K562 (cell line): ENCODE data around the gene COQ5. TPM values are rescaled to one million over a fixed set of nuclear protein-coding genes. Genes with fewer than 3 reads are reported as not detected.

Source experiments
- ATAC-seq: fragments of 200-7000 bp; cut with Tn5 transposase; 3 replicates; pipeline ENCODE4 v1.9.1; 2020; ENCODE audit warnings: moderate library complexity
- BruUV-seq: library from RNA; stranded (reverse); fragments of 400-500 nt; replicated peaks from 2 replicates; lab custom pipeline; 2021; lab: Mats Ljungman, UMichigan
- CTCF ChIA-PET: fragments of 300-600 bp; formaldehyde crosslinking; extraction: SDS; loops from one replicate; lab custom pipeline; 2021; ENCODE audit warnings: low intra/inter-chr PET ratio; lab: Yijun Ruan, JAX
- POLR2A ChIA-PET: fragments of 300-600, 350-650 bp; sonication (Branson Sonifier 250); formaldehyde crosslinking; extraction: SDS; loops from one replicate; lab custom pipeline; 2021; ENCODE audit warnings: antibody characterized with exemption, inconsistent platforms; lab: Yijun Ruan, JAX
- DNase-seq, 4 experiments: peaks; one replicate each; pipeline versions ENCODE4 v3.0.0 to v3.0.0-alpha.2; 2011 to 2018; ENCODE audit warnings: low spot score in 3 of 4, mixed read lengths in 3 of 4; ENCODE audit errors: extremely low read depth in 1 of 4
- FAIRE-seq: peaks from 2 replicates; lab custom pipeline; 2011; peaks lifted over from hg19 to GRCh38; lab: Jason Lieb, UNC
- H2AFZ ChIP-seq: 2 replicates; pipeline ENCODE4 v1.6.0; 2011; ENCODE audit warnings: low read depth, low read length, control low read depth, inconsistent platforms
- H3K27ac ChIP-seq: fragments of 200-600 bp; 3 replicates; pipeline ENCODE4 v1.8.0; 2011; ENCODE audit warnings: low read depth, mild to moderate bottlenecking, control low read depth, inconsistent platforms, low read length, moderate library complexity, mixed read lengths; ENCODE audit errors: extremely low read depth
- H3K27me3 ChIP-seq, 2 experiments: fragments of 300-600 bp in 1 of 2; 2 replicates in 1 of 2; 3 replicates in 1 of 2; pipeline versions ENCODE4 v1.6.0 to v1.8.0; 2011; ENCODE audit warnings: inconsistent platforms in 2 of 2, low read length in 2 of 2, mild to moderate bottlenecking in 1 of 2, mixed read lengths in 1 of 2, moderate library complexity in 1 of 2; ENCODE audit not compliant: control insufficient read depth in 2 of 2, insufficient read depth in 2 of 2
- H3K36me3 ChIP-seq: fragments of 300-600 bp; 3 replicates; pipeline ENCODE4 v1.8.0; 2011; ENCODE audit warnings: mild to moderate bottlenecking, low read length, inconsistent platforms; ENCODE audit not compliant: control insufficient read depth, insufficient read depth
- H3K4me1 ChIP-seq, 2 experiments: fragments of 200-600 bp in 1 of 2; replicated peaks in 1 of 2; 2 replicates in 1 of 2; 3 replicates in 1 of 2; pipeline versions ENCODE4 v1.5.1 to v1.8.0; 2011; ENCODE audit warnings: inconsistent platforms in 2 of 2, low read length in 2 of 2, mild to moderate bottlenecking in 1 of 2, mixed read lengths in 1 of 2, moderate library complexity in 1 of 2; ENCODE audit not compliant: control insufficient read depth in 2 of 2, insufficient read depth in 2 of 2
- H3K4me2 ChIP-seq: 2 replicates; pipeline ENCODE4 v1.6.1; 2011; ENCODE audit warnings: low read length, control low read depth, inconsistent platforms, mixed read lengths; ENCODE audit not compliant: insufficient read depth
- H3K4me3 ChIP-seq: fragments of 200-600 bp; sonication (generic), shearing (Covaris generic); 2 replicates; pipeline ENCODE4 v1.5.1; 2016; ENCODE audit warnings: control low read depth, inconsistent platforms
- H3K79me2 ChIP-seq: fragments of 200-600 bp; 3 replicates; pipeline ENCODE4 v1.8.0; 2011; ENCODE audit warnings: low read length, inconsistent platforms; ENCODE audit not compliant: control insufficient read depth, insufficient read depth
- H3K9ac ChIP-seq, 2 experiments: 2 replicates each; pipeline versions ENCODE4 v1.6.0 to v1.6.1; 2011; ENCODE audit warnings: low read depth in 2 of 2, low read length in 2 of 2, control low read depth in 1 of 2, inconsistent platforms in 1 of 2, mild to moderate bottlenecking in 1 of 2, mixed read lengths in 1 of 2; ENCODE audit not compliant: insufficient read depth in 1 of 2
- H3K9me1 ChIP-seq: one replicate; pipeline ENCODE4 v1.6.0; 2011; ENCODE audit warnings: inconsistent platforms, mild to moderate bottlenecking, low read length, moderate library complexity; ENCODE audit not compliant: control insufficient read depth, insufficient read depth
- H3K9me3 ChIP-seq: replicated peaks from 2 replicates; pipeline ENCODE4 v1.5.1; 2011; ENCODE audit warnings: low read depth, low read length, inconsistent platforms; ENCODE audit not compliant: control insufficient read depth, insufficient read depth
- H4K20me1 ChIP-seq: replicated peaks from 2 replicates; pipeline ENCODE4 v1.6.1; 2011; ENCODE audit warnings: low read length, inconsistent platforms, mixed read lengths; ENCODE audit not compliant: control insufficient read depth, insufficient read depth
- CBFA2T2 ChIP-seq: fragments of 450-650 bp; conservative IDR thresholded peaks from 2 replicates; pipeline ENCODE4 v1.6.1; 2017; ENCODE audit warnings: mild to moderate bottlenecking
- CHD1 ChIP-seq: fragments of 200-600 bp; sonication (generic); IDR thresholded peaks from one replicate; pipeline ENCODE4 v1.6.1; 2012; ENCODE audit warnings: mild to moderate bottlenecking, moderate library complexity, low read length, inconsistent platforms
- CLOCK ChIP-seq: fragments of 250-450 bp; sonication (Bioruptor Pico); IDR thresholded peaks from 2 replicates; pipeline ENCODE4 v1.4.0; 2020; ENCODE audit warnings: mild to moderate bottlenecking, moderate library complexity, borderline replicate concordance
- GATA2 ChIP-seq: sonication (generic); formaldehyde crosslinking; IDR thresholded peaks from 2 replicates; pipeline ENCODE4 v1.4.0; 2020; ENCODE audit warnings: mild to moderate bottlenecking, missing genetic modification reagents
- IRF9 ChIP-seq: fragments of 450-650 bp; IDR thresholded peaks from 2 replicates; pipeline ENCODE4 v1.6.1; 2016; ENCODE audit warnings: missing biosample characterization, missing genetic modification characterization
- NFATC3 ChIP-seq: fragments of 450-650 bp; IDR thresholded peaks from 2 replicates; pipeline ENCODE4 v1.6.1; 2017; ENCODE audit warnings: mild to moderate bottlenecking
- PML ChIP-seq: IDR thresholded peaks from 2 replicates; pipeline ENCODE4 v1.6.1; 2012; ENCODE audit warnings: low read length, inconsistent platforms
- POLR2A ChIP-seq: fragments of 450-650 bp; conservative IDR thresholded peaks from 2 replicates; pipeline ENCODE4 v1.6.1; 2016
- POLR2B ChIP-seq: fragments of 450-650 bp; IDR thresholded peaks from 2 replicates; pipeline ENCODE4 v1.6.1; 2018; ENCODE audit warnings: low read depth; ENCODE audit not compliant: partially characterized antibody
- RBM17 ChIP-seq: fragments of 200-400 bp; formaldehyde crosslinking; IDR thresholded peaks from 2 replicates; pipeline ENCODE4 v1.6.1; 2017; ENCODE audit warnings: low read depth, mild to moderate bottlenecking, low read length, borderline replicate concordance
- RFX1 ChIP-seq: fragments of 450-650 bp; IDR thresholded peaks from 2 replicates; pipeline ENCODE4 v1.6.1; 2016; ENCODE audit warnings: mild to moderate bottlenecking, moderate library complexity
- TFE3 ChIP-seq: fragments of 450-650 bp; formaldehyde crosslinking; IDR thresholded peaks from 2 replicates; pipeline ENCODE4 v1.4.0; 2020; ENCODE audit warnings: mild to moderate bottlenecking, mixed read lengths
- ZBED1 ChIP-seq: IDR thresholded peaks from 2 replicates; pipeline ENCODE4 v1.6.1; 2014
- ZKSCAN3 ChIP-seq: fragments of 250-450 bp; sonication (Bioruptor Pico); IDR thresholded peaks from 2 replicates; pipeline ENCODE4 v1.4.0; 2020
- ZNF165 ChIP-seq: fragments of 250-450 bp; sonication (Bioruptor Pico); IDR thresholded peaks from 2 replicates; pipeline ENCODE4 v1.4.0; 2020; ENCODE audit warnings: borderline replicate concordance
- ZNF639 ChIP-seq, 2 experiments: fragments of 200-800 bp in 1 of 2; sonication (Bioruptor generic) in 1 of 2; sonication (generic) in 1 of 2; formaldehyde crosslinking in 1 of 2; IDR thresholded peaks in 1 of 2; conservative IDR thresholded peaks in 1 of 2; 2 replicates each; pipeline versions ENCODE4 v1.5.0 to v1.6.1; 2016 to 2020; ENCODE audit warnings: missing compliant biosample characterization in 1 of 2, missing genetic modification characterization in 1 of 2, missing genetic modification reagents in 1 of 2
- ZNF785 ChIP-seq: fragments of 250-450 bp; sonication (Bioruptor Pico); IDR thresholded peaks from 2 replicates; pipeline ENCODE4 v1.4.0; 2020; ENCODE audit warnings: mild to moderate bottlenecking
- WGBS: fragments of 100-300 bp; shearing (Covaris generic); methylation state at CpG from one replicate; pipeline ENCODE4 v1.1.6; 2016; ENCODE audit warnings: low coverage, mixed read lengths; ENCODE audit not compliant: insufficient coverage; ENCODE audit errors: missing lambda C conversion rate; 5-methylcytosine and 5-hydroxymethylcytosine counted together
- in situ Hi-C: fragments of 300-500 bp; cut with MboI; formaldehyde crosslinking; loops from 4 replicates; pipeline ENCODE4 v1.15.0; 2018; ENCODE audit warnings: inconsistent platforms, mixed read lengths
- intact Hi-C: fragments of 100-400 bp; cut with micrococcal nuclease; formaldehyde crosslinking; loops from 2 replicates; pipeline ENCODE4 v1.14.2; 2022
- polyA plus RNA-seq, 8 experiments: library from polyadenylated mRNA; depleted of rRNA in 4 of 8; stranded (reverse) in 5 of 8; unstranded in 3 of 8; fragments of >200 nt; fragmentation: Nextera tagmentation in 2 of 8; fragmentation: Illumina TruSeq in 1 of 8; extraction: Ambion mirVana in 2 of 8; extraction: Trizol in 1 of 8; gene quantifications; 2 replicates each; pipeline versions ENCODE4 v1.2.1 to v1.2.3, GENCODE V29; 2011 to 2014; ENCODE audit warnings: inconsistent platforms in 1 of 8, missing spikeins in 1 of 8
- total RNA-seq, 7 experiments: library from RNA; depleted of rRNA in 6 of 7; stranded (reverse); fragments of >200 nt in 6 of 7; fragmentation: Illumina TruSeq in 2 of 7; extraction: Trizol in 2 of 7; gene quantifications; 2 replicates each; pipeline versions ENCODE4 v1.2.1 to v1.2.3, GENCODE V29; 2011 to 2021; ENCODE audit warnings: low replicate concordance in 1 of 7

The COQ5 gene
- total and polyA plus RNA-seq, 9 of the 15 experiments (the other 6 are each of a cell fraction or from before 2014, with no cell fraction given): 19.2 to 59.7 (median 30.4) TPM

GRCh38 chr12:120515496-120515895, 13.5 kb downstream of the COQ5 start (continued):
- TF ChIP-seq ZNF639 (CRISPR knock-in tag; conservative IDR thresholded peaks at IDR 0.05 in 1 of 2, IDR thresholded peaks at IDR 0.05 in 1 of 2) (no peak), ZNF785 (no peak), ZKSCAN3 (CRISPR knock-in tag) (no peak), RBM17 (no peak), CBFA2T2 (no peak), ZBED1 (no peak)

- no peak overlapping the region for H3K9ac ChIP-seq
- ChIA-PET CTCF (no interaction called here), POLR2A (interaction anchor here (0.6 to 1.2 kb wide), 4 partner anchors 18 to 725 kb away, joined by 3 to 4 read pairs (median 3); partner anchors contain the start of genes DYNLL1 and RNU4-2)
- ATAC-seq (no peak), FAIRE-seq (no peak), DNase-seq (no peak)
- H3K9me3 ChIP-seq: no peaks in the 10 kb centered on the region
- no TSS peak for BruUV-seq
- 89% methylated on average over 7 of the region's 7 CpGs for WGBS
- H4K20me1 ChIP-seq: no peaks in the 10 kb centered on the region
- H3K4me3 ChIP-seq: no peak overlapping the region
- H3K9me1 ChIP-seq: no peaks in the 10 kb centered on the region
- H2AFZ ChIP-seq: no peak overlapping the region
- no peaks in the 10 kb centered on the region for H3K79me2 ChIP-seq
- no peaks in the 10 kb centered on the region for H3K27me3 ChIP-seq
- intact Hi-C loops: no loop called here
- no peak overlapping the region for H3K4me2 ChIP-seq
- H3K27ac ChIP-seq: no peak overlapping the region
- in situ Hi-C loops: no loop called here
- H3K36me3 ChIP-seq: peaks cover 30% of the 10 kb centered on the region; the same call in 2 of the 3 replicates
- no peaks in the 10 kb centered on the region for H3K4me1 ChIP-seq
- TF ChIP-seq ZNF165 (CRISPR knock-in tag) (no peak), POLR2B (no peak), CLOCK (CRISPR knock-in tag) (no peak), NFATC3 (no peak), PML (no peak), RFX1 (no peak), IRF9 (tag) (no peak), TFE3 (CRISPR knock-in tag) (no peak), GATA2 (no peak), CHD1 (no peak), POLR2A (no peak)
These were observed 15.0 kb downstream of the COQ5 start for GRCh38 chr12:120514002-120514401.
